Astrocyte (in vitro differentiated cells and primary cell): Measurements from ENCODE around the gene BCOR.

ENCODE experiments used
- CTCF ChIP-seq: IDR thresholded peaks from 2 replicates; pipeline ENCODE4 v1.5.1; 2011; ENCODE audit warnings: low read depth, mild to moderate bottlenecking, inconsistent platforms, low read length, moderate library complexity; ENCODE audit not compliant: insufficient read depth
- EZH2 ChIP-seq: IDR thresholded peaks from 2 replicates; pipeline ENCODE4 v1.6.1; 2012; ENCODE audit warnings: mild to moderate bottlenecking, low read length, inconsistent platforms; ENCODE audit not compliant: insufficient read depth

- TF ChIP-seq CTCF, result no peak
- no peak for TF ChIP-seq EZH2
Observed at GRCh38 chrX:40031911-40032310, 65.8 kb downstream of the BCOR start.
